GM12873 (cell line): ENCODE results near the gene FOXA1.

ENCODE experiments used
- CTCF ChIP-seq: IDR thresholded peaks from 2 replicates; pipeline ENCODE4 v1.5.1; 2012; ENCODE audit warnings: low read depth, mild to moderate bottlenecking, moderate library complexity, low read length, control low read depth; ENCODE audit not compliant: insufficient read depth; ENCODE audit errors: missing control alignments

Gene FOXA1

GRCh38 chr14:37594971-37595808 lies at the start of gene FOXA1, which contains the start of gene TTC6:
TSS of gene FOXA1 (minus strand) at chr14:37595249. CDS start at chr14:37594972, 277 bp downstream.
TSS of gene TTC6 (plus strand) at chr14:37595629. CDS start at chr14:37622065, 26,436 bp downstream.
- TF ChIP-seq CTCF, result no peak

- TF ChIP-seq CTCF, result no peak
These were observed 48.7 kb upstream of the FOXA1 start for GRCh38 chr14:37643701-37644100.

- no peak for TF ChIP-seq CTCF
These were observed 47.1 kb upstream of the FOXA1 start for GRCh38 chr14:37642125-37642524.

- no peak for TF ChIP-seq CTCF
These were observed 46.1 kb upstream of the FOXA1 start for GRCh38 chr14:37641117-37641516.

GRCh38 chr14:37638599-37638998 lies 43.5 kb upstream of the FOXA1 start:
- no peak for TF ChIP-seq CTCF

GRCh38 chr14:37637341-37637740 lies 42.3 kb upstream of the FOXA1 start:
- no peak for TF ChIP-seq CTCF

- TF ChIP-seq CTCF, result no peak
These were observed 30.8 kb upstream of the FOXA1 start for GRCh38 chr14:37625597-37626595.
